ENCODE measurements around the gene CFAP299.
"Not testable (repeated sequence)": the region's sequence is repeated elsewhere in the genome, so short reads cannot be mapped to it uniquely, and the experiment has no call there.

The CFAP299 gene

GRCh38 chr4:80710748-80711451 lies 375.4 kb downstream of the CFAP299 start:
- Histone ChIP-seq H3K4me3 (ENCODE audit: extremely low read depth, insufficient read depth, low read length, poor library complexity, severe bottlenecking) (no peak overlapping the region), H3K4me1 (ENCODE audit: control insufficient read depth, insufficient read depth, low read length, poor library complexity, severe bottlenecking) (no peaks in the 10 kb centered on the region), H3K27ac (ENCODE audit: low read depth, low read length, severe bottlenecking) (no peak overlapping the region), H3K36me3 (ENCODE audit: control insufficient read depth, insufficient read depth, low read length) (no peaks in the 10 kb centered on the region), H3K9me3 (ENCODE audit: control insufficient read depth, low read length) (no peaks in the 10 kb centered on the region)
- WGBS, 2 experiments (ENCODE audit: insufficient coverage in 2 of 2): 45% methylated on average over 2 of the region's 5 CpGs; no CpG with 5 or more reads in 1 of the 2 experiments

DNA sequence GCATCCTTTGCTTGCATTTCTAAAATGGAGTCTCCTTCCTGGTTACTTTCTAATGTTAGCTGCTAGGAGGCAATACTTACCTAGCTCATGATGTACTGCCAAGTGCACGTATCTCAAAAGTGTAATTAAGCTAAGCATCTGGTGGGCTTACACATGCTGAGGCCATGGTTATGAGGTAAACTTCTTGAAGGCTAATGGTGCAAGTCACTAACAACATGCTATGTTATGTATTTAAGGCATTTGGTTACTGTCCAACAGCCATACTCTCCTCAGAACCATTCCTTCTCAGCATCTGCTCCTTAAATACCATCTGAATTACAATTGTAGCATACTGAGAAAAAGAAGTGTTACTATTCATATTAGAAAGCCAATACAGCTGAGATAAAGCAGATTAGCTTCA lies 376.4 kb downstream of the CFAP299 start:
- no peaks in the 10 kb centered on the region for H3K9me3 ChIP-seq (ENCODE audit: control insufficient read depth, low read length)
- H3K4me3 ChIP-seq (ENCODE audit: extremely low read depth, insufficient read depth, low read length, poor library complexity, severe bottlenecking): no peak overlapping the region
- H3K36me3 ChIP-seq (ENCODE audit: control insufficient read depth, insufficient read depth, low read length): no peaks in the 10 kb centered on the region
- no peaks in the 10 kb centered on the region for H3K4me1 ChIP-seq (ENCODE audit: control insufficient read depth, insufficient read depth, low read length, poor library complexity, severe bottlenecking)
- H3K27ac ChIP-seq (ENCODE audit: low read depth, low read length, severe bottlenecking): no peak overlapping the region
- 71 to 78% methylated on average over 1 of the region's 1 CpG for WGBS, 2 experiments (ENCODE audit: insufficient coverage in 2 of 2)

- H3K9me3 ChIP-seq (ENCODE audit: control insufficient read depth, low read length): no peaks in the 10 kb centered on the region
- no peaks in the 10 kb centered on the region for H3K4me1 ChIP-seq (ENCODE audit: control insufficient read depth, insufficient read depth, low read length, poor library complexity, severe bottlenecking)
- WGBS, 2 experiments (ENCODE audit: insufficient coverage in 2 of 2): no CpG with 5 or more reads among the region's 1 CpG
- H3K4me3 ChIP-seq (ENCODE audit: extremely low read depth, insufficient read depth, low read length, poor library complexity, severe bottlenecking): no peak overlapping the region
- no peak overlapping the region for H3K27ac ChIP-seq (ENCODE audit: low read depth, low read length, severe bottlenecking)
- no peaks in the 10 kb centered on the region for H3K36me3 ChIP-seq (ENCODE audit: control insufficient read depth, insufficient read depth, low read length)
Observed at GRCh38 chr4:80713409-80713808, 377.9 kb downstream of the CFAP299 start.

- H3K27ac ChIP-seq (ENCODE audit: low read depth, low read length, severe bottlenecking): no peak overlapping the region
- WGBS, 2 experiments (ENCODE audit: insufficient coverage in 2 of 2): no CpG with 5 or more reads among the region's 2 CpGs
- no peak overlapping the region for H3K4me3 ChIP-seq (ENCODE audit: extremely low read depth, insufficient read depth, low read length, poor library complexity, severe bottlenecking)
- H3K36me3 ChIP-seq (ENCODE audit: control insufficient read depth, insufficient read depth, low read length): no peaks in the 10 kb centered on the region
- no peaks in the 10 kb centered on the region for H3K4me1 ChIP-seq (ENCODE audit: control insufficient read depth, insufficient read depth, low read length, poor library complexity, severe bottlenecking)
- H3K9me3 ChIP-seq (ENCODE audit: control insufficient read depth, low read length): no peaks in the 10 kb centered on the region
Observed at GRCh38 chr4:80717204-80717603, 381.7 kb downstream of the CFAP299 start.

GRCh38 chr4:80726471-80726870 lies 390.9 kb downstream of the CFAP299 start:
- Histone ChIP-seq H3K36me3 (ENCODE audit: control insufficient read depth, insufficient read depth, low read length) (no peaks in the 10 kb centered on the region), H3K4me3 (ENCODE audit: extremely low read depth, insufficient read depth, low read length, poor library complexity, severe bottlenecking) (no peak overlapping the region), H3K4me1 (ENCODE audit: control insufficient read depth, insufficient read depth, low read length, poor library complexity, severe bottlenecking) (no peaks in the 10 kb centered on the region), H3K27ac (ENCODE audit: low read depth, low read length, severe bottlenecking) (no peak overlapping the region), H3K9me3 (ENCODE audit: control insufficient read depth, low read length) (no peaks in the 10 kb centered on the region)
- no CpG with 5 or more reads among the region's 1 CpG for WGBS, 2 experiments (ENCODE audit: insufficient coverage in 2 of 2)

- no peaks in the 10 kb centered on the region for H3K9me3 ChIP-seq (ENCODE audit: control insufficient read depth, low read length)
- H3K36me3 ChIP-seq (ENCODE audit: control insufficient read depth, insufficient read depth, low read length): no peaks in the 10 kb centered on the region
- no peaks in the 10 kb centered on the region for H3K4me1 ChIP-seq (ENCODE audit: control insufficient read depth, insufficient read depth, low read length, poor library complexity, severe bottlenecking)
- WGBS, 2 experiments (ENCODE audit: insufficient coverage in 2 of 2): no CpG with 5 or more reads among the region's 1 CpG
- H3K4me3 ChIP-seq (ENCODE audit: extremely low read depth, insufficient read depth, low read length, poor library complexity, severe bottlenecking): no peak overlapping the region
- no peak overlapping the region for H3K27ac ChIP-seq (ENCODE audit: low read depth, low read length, severe bottlenecking)
Observed at GRCh38 chr4:80730158-80730557, 394.6 kb downstream of the CFAP299 start.

- no peak overlapping the region for H3K4me3 ChIP-seq (ENCODE audit: extremely low read depth, insufficient read depth, low read length, poor library complexity, severe bottlenecking)
- no peaks in the 10 kb centered on the region for H3K36me3 ChIP-seq (ENCODE audit: control insufficient read depth, insufficient read depth, low read length)
- H3K27ac ChIP-seq (ENCODE audit: low read depth, low read length, severe bottlenecking): no peak overlapping the region
- H3K4me1 ChIP-seq (ENCODE audit: control insufficient read depth, insufficient read depth, low read length, poor library complexity, severe bottlenecking): no peaks in the 10 kb centered on the region
- no peaks in the 10 kb centered on the region for H3K9me3 ChIP-seq (ENCODE audit: control insufficient read depth, low read length)
- WGBS, 2 experiments (ENCODE audit: insufficient coverage in 2 of 2): 57% methylated on average over 1 of the region's 1 CpG; no CpG with 5 or more reads in 1 of the 2 experiments
Observed at GRCh38 chr4:80731436-80731835, 395.9 kb downstream of the CFAP299 start.

DNA sequence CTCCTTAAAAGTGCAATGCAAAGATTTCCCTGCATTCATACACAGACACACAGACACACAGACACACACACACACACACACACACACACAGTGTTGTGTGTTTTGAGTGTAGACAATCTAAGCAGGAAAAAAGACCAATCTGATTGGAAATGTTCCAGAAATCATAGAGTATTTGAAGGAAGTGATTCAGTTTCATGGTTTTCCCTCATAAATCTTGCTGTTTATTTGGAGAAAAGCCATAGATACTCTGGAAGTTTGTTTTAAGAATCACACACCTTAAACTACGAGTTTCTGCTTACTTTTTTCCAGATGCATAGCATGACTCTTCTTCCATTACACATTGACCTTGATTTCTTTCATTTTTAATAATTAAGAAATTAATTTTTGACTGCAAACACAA lies 396.5 kb downstream of the CFAP299 start:
- H3K4me3 ChIP-seq (ENCODE audit: extremely low read depth, insufficient read depth, low read length, poor library complexity, severe bottlenecking): no peak overlapping the region
- no peaks in the 10 kb centered on the region for H3K36me3 ChIP-seq (ENCODE audit: control insufficient read depth, insufficient read depth, low read length)
- no peaks in the 10 kb centered on the region for H3K9me3 ChIP-seq (ENCODE audit: control insufficient read depth, low read length)
- WGBS, 2 experiments (ENCODE audit: insufficient coverage in 2 of 2): no CpG with 5 or more reads among the region's 1 CpG
- no peak overlapping the region for H3K27ac ChIP-seq (ENCODE audit: low read depth, low read length, severe bottlenecking)
- no peaks in the 10 kb centered on the region for H3K4me1 ChIP-seq (ENCODE audit: control insufficient read depth, insufficient read depth, low read length, poor library complexity, severe bottlenecking)

DNA sequence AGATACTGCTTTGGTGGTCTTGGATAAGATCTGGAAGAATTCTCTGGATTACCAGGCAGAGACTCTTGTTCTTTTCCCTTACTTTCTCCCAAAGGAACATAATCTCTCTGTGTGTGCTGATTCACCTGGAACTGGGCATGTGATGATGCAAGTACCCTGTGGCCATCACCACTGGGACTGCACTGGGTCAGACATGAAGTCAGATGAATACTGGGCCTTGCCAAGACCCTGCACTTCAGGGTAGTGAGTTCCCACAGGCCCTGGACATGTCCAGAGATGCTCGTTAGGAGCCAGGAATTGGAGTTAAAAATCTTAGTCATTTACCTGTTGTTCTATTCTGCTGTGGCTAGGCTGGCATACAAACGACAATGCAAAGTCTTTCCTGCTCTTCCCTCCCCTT lies 404.8 kb downstream of the CFAP299 start:
- H3K27ac ChIP-seq (ENCODE audit: low read depth, low read length, severe bottlenecking): no peak overlapping the region
- 75 to 79% methylated on average over 2 of the region's 2 CpGs for WGBS, 2 experiments (ENCODE audit: insufficient coverage in 2 of 2)
- no peaks in the 10 kb centered on the region for H3K36me3 ChIP-seq (ENCODE audit: control insufficient read depth, insufficient read depth, low read length)
- no peaks in the 10 kb centered on the region for H3K4me1 ChIP-seq (ENCODE audit: control insufficient read depth, insufficient read depth, low read length, poor library complexity, severe bottlenecking)
- no peaks in the 10 kb centered on the region for H3K9me3 ChIP-seq (ENCODE audit: control insufficient read depth, low read length)
- H3K4me3 ChIP-seq (ENCODE audit: extremely low read depth, insufficient read depth, low read length, poor library complexity, severe bottlenecking): no peak overlapping the region

DNA sequence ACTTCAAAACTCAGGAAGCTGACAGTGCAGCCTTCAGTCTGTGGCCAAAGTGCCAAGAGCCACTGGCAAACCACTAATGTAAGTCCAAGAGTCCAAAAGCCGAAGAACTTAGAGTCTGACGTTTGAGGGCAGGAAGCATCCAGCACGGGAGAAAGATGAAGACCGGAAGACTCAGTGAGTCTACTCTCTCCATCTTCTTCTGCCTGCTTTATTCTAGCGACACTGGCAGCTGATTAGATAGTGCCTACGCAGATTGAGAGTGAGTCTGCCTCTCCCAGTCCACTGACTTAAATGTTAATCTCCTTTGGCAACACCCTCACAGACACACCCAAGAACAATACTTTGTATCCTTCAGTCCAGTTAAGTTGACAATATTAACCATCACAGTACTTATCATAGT lies 414.0 kb downstream of the CFAP299 start:
- not testable (repeated sequence) for H3K9me3 ChIP-seq (ENCODE audit: control insufficient read depth, low read length); H3K27ac ChIP-seq (ENCODE audit: low read depth, low read length, severe bottlenecking); H3K4me3 ChIP-seq (ENCODE audit: extremely low read depth, insufficient read depth, low read length, poor library complexity, severe bottlenecking); H3K36me3 ChIP-seq (ENCODE audit: control insufficient read depth, insufficient read depth, low read length); H3K4me1 ChIP-seq (ENCODE audit: control insufficient read depth, insufficient read depth, low read length, poor library complexity, severe bottlenecking)
- WGBS, 2 experiments (ENCODE audit: insufficient coverage in 2 of 2): 89 to 92% methylated on average over 6 of the region's 6 CpGs

DNA sequence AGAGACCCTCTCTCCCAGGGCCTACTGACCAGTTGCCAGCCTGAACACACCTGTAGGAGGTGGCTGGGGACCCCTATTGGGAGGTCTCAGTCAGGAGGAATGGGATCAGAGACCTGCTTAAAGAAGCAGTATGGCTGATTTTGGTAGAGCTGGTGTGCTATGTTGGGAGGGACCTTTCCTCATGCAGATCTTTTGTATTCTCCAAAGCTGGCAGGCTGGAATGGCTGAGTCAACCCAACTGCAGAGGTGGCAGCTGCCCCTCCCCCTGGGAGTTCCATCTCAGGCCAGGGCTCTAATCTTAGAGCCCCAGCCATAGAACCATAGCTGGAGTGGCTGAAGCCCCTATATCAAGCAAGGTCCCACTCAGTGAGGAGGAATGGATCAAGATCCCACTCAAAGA lies 415.7 kb downstream of the CFAP299 start:
- no peak overlapping the region for H3K4me3 ChIP-seq (ENCODE audit: extremely low read depth, insufficient read depth, low read length, poor library complexity, severe bottlenecking)
- no peaks in the 10 kb centered on the region for H3K4me1 ChIP-seq (ENCODE audit: control insufficient read depth, insufficient read depth, low read length, poor library complexity, severe bottlenecking)
- no peaks in the 10 kb centered on the region for H3K36me3 ChIP-seq (ENCODE audit: control insufficient read depth, insufficient read depth, low read length)
- H3K27ac ChIP-seq (ENCODE audit: low read depth, low read length, severe bottlenecking): no peak overlapping the region
- no peaks in the 10 kb centered on the region for H3K9me3 ChIP-seq (ENCODE audit: control insufficient read depth, low read length)
